22Rv1 (cell line): ENCODE results near the gene GP5.

ENCODE experiments used
- H3K27ac ChIP-seq: fragments of 450-650 bp; 2 replicates; pipeline ENCODE4 v1.5.1; 2017
- ZFX ChIP-seq: fragments of 450-650 bp; IDR thresholded peaks from 2 replicates; pipeline ENCODE4 v1.6.1; 2017; ENCODE audit warnings: antibody characterized with exemption, borderline replicate concordance
- TF ChIP-seq, protein P1 (sequence below): fragments of 450-650 bp; IDR thresholded peaks from 2 replicates; pipeline ENCODE4 v1.5.1; 2017; ENCODE audit warnings: mild to moderate bottlenecking

GP5 gene

DNA sequence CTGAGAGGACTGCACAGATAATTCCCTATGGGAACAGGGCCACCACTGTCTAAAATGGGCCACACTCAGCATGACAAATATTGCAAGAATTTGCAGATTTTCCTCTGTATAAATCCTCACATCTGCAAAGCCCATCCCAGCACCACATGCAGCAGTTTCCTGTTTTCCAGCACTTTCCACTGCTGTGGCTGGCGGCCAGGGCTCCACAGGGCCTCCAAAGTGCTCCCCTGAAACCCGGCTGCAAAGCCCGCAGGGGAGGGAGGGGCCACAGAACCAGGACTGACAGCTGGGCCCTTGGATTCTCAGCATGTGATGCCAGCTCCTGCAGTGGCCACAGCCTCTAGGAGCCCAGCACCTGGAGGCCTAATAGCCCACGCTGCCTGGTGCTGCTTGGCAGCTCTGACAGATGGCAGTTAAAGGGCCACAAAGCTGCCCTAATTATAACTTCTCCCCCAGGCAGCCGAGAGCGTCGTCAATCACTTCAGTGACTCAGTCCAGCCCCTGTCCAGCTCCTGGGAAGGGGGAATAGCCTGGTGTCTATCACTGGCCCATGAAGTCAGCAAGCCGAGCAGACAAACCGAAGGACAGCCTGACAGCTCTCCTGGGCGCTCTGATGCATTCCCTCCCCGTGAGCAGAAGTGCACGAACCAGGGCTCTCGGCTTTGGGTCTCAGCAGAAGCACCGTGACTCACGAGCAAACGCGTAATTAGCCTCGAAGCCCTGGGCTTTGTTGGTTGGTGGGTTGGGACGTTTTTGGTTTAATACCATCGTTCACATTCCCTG lies 34.2 kb downstream of the GP5 start:
- TF ChIP-seq ZFX = no peak
- TF ChIP-seq, protein P1, sequence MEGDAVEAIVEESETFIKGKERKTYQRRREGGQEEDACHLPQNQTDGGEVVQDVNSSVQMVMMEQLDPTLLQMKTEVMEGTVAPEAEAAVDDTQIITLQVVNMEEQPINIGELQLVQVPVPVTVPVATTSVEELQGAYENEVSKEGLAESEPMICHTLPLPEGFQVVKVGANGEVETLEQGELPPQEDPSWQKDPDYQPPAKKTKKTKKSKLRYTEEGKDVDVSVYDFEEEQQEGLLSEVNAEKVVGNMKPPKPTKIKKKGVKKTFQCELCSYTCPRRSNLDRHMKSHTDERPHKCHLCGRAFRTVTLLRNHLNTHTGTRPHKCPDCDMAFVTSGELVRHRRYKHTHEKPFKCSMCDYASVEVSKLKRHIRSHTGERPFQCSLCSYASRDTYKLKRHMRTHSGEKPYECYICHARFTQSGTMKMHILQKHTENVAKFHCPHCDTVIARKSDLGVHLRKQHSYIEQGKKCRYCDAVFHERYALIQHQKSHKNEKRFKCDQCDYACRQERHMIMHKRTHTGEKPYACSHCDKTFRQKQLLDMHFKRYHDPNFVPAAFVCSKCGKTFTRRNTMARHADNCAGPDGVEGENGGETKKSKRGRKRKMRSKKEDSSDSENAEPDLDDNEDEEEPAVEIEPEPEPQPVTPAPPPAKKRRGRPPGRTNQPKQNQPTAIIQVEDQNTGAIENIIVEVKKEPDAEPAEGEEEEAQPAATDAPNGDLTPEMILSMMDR = no peak
- H3K27ac ChIP-seq = no peak overlapping the region

DNA sequence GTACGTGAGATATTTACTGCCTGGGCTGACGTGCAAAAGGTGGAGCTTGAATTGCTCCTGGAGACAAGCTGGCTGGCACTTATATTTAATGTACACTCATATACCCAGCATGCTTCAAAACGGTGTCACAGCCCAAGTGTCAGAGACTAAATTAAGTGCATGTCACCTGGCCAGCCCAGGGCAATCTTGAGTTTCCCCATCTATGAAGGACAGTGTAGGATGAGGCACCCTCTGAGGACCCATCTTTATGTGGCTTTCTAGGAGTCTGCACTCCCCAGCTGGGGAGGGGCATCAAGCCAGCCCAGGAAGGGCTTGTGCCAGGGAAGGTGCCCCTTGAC lies 34.8 kb downstream of the GP5 start:
- no peak overlapping the region for H3K27ac ChIP-seq
- no peak for TF ChIP-seq ZFX
- TF ChIP-seq, protein P1 = no peak

DNA sequence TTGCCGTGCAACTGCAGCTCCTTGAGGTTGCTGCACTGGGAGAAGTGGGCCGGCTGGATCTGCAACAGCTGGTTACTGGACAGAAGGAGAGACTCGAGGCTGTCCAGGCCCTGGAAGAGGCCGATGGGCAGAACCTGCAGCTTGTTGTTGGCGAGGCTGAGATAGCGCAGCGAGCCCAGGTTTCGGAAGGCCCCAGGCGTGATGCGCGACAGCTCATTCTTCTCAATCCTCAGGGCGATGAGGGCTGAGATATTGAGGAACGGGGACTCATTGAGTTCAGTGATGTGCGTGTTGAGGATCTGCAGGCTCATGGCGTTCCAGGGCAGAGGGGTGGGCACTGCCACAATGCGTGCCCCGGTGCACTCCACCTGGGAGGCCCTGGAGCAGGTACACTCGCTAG lies 38.5 kb downstream of the GP5 start:
- TF ChIP-seq, protein P1 = no peak
- TF ChIP-seq ZFX = no peak
- no peak overlapping the region for H3K27ac ChIP-seq

DNA sequence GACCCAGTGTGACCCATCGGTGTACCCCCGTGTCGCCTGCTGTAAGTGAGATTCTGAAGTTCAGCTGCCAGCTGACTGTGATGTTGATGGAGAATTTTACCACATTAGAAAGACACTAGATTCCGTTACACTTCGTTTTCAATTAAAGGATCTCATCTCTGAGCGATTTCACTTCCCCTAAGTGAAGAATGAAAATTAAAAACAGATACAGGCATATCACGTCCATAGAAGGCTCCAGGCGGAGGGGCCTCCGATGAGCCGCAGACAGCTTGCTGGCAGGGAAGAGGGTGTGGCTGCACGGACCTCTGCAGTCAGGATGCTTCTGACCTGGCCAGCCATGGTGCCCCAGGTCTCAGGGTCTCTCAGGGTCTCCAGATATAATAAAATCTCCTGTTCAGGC lies 41.4 kb downstream of the GP5 start:
- no peak overlapping the region for H3K27ac ChIP-seq
- TF ChIP-seq ZFX = no peak
- TF ChIP-seq, protein P1 = no peak

DNA sequence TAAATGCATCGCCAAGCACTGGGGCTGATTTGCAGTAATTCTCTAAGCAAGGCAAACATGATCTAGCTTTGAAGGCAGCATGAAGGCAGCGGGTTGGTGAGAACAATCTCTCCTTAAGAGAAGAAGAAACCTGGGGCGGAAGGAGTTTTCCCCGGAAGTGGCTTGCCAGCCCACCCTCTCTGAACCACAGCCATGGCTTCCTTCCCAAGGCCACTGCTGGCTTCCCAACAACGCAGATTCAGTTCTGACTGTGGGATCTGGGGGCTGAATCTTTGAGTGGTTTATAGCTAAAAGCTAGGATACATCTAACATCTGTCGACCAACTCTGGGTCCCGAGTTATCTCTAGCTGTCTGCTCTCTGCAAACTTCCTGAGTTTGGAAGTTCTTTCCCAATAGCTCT lies 43.7 kb downstream of the GP5 start:
- TF ChIP-seq, protein P1 = no peak
- no peak for TF ChIP-seq ZFX
- H3K27ac ChIP-seq = no peak overlapping the region

DNA sequence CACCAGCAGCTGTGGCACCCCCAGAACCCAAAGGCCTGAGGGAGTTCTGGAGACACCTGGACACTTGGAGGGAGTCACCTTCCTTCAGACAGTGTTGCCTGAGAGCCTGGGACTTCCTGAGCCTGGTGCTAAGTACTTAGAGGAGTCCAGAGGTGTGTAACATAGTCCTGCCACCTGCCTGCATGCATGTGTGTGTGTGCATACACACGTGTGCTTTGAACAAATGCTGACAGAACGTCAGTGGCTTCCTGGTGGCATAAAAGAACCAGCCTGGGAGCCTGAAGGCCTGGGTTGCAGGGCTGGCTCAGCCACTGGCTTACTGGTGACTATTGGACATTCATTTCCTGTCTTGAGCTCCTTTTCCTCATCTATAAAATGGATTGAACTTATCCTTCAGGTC lies 44.8 kb downstream of the GP5 start:
- no peak overlapping the region for H3K27ac ChIP-seq
- no peak for TF ChIP-seq ZFX
- TF ChIP-seq, protein P1 = no peak

DNA sequence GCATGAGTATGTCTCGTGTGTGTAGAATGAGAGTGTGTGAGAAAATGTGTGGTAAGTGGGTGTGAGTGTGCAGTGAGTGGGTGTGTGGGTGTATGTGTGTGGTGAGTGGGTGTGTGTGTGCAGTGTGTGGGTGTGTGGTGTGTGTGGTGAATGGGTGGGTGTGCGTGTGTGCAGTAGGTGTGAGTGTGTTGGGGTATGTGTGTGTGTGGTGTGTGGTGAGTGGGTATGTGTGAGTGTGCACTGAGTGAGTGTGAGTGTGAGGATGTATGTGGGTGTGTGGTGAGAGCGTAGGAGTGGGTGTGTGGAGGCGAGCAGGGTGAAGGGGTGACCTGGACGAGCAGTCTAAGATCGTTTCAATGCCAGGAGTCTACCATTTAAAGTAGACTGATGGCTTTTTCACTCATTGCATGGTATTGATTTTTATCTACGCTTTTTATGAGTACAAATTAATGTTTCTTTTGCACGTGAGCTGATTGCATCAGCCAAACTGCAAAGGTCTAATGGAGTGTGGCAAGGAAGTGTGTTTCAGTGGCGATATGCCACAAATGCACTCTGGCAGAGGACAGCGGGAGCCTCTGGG lies 46.3 kb downstream of the GP5 start:
- TF ChIP-seq, protein P1 = no peak
- TF ChIP-seq ZFX = no peak
- peak overlapping the region; percentile 37 for H3K27ac ChIP-seq
